ENCODE results near the gene CD59.

CD59 gene

GRCh38 chr11:33672273-33672672 lies 64.0 kb downstream of the CD59 start:
- no peak for TF ChIP-seq CTCF (IDR thresholded peaks at IDR 0.05; ENCODE audit: insufficient read depth, low read length, poor library complexity, severe bottlenecking)
- Histone ChIP-seq H3K36me3 (ENCODE audit: control insufficient read depth, insufficient read depth, low read length) (no peaks in the 10 kb centered on the region), H3K4me3 (replicated peaks; ENCODE audit: low read depth, low read length) (no peak overlapping the region), H3K27me3 (replicated peaks; ENCODE audit: control insufficient read depth, insufficient read depth, low read length) (no peaks in the 10 kb centered on the region)
- DNase-seq (ENCODE audit: extremely low read depth, insufficient read length) = no peak

GRCh38 chr11:33670250-33671011 lies 65.8 kb downstream of the CD59 start:
- no peak for DNase-seq (ENCODE audit: extremely low read depth, insufficient read length)

DNA sequence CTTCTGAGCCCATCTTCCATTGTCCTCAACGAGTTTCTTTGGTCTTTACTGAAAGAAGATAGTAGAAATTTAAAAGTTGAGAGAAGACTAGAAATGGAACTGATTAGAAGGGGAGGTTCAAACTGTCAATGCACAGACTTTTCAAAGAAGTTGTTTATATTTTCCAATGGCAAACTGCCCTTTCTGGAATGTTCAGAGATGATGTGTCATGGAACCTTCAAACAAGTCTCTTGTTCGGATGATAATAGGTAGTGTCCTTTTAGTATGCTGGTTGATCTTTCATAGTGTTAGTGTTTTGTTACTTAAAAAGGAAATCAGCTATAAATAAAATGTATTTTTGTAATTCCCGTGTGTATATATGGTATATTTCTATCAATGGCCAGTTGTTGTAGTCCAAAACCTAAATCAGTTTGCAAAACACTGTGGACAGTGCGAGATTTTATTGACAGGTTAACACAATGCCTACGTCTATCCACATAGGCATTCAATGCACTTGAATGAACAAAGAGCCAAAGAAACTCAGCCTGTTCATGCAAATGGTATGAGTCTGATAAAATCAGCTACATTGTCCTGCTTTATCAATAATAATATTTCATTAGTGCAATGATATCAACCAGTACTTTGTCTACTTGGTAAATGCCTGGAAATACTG lies 66.5 kb downstream of the CD59 start:
- Histone ChIP-seq H3K27me3 (replicated peaks; ENCODE audit: control insufficient read depth, insufficient read depth, low read length) (no peaks in the 10 kb centered on the region), H3K36me3 (ENCODE audit: control insufficient read depth, insufficient read depth, low read length) (peaks cover 7% of the 10 kb centered on the region), H3K4me3 (replicated peaks; ENCODE audit: low read depth, low read length) (no peak overlapping the region)
- no peak for TF ChIP-seq CTCF (IDR thresholded peaks at IDR 0.05; ENCODE audit: insufficient read depth, low read length, poor library complexity, severe bottlenecking)
- no peak for DNase-seq (ENCODE audit: extremely low read depth, insufficient read length)

More at GRCh38 chr11:33670250-33671011, 65.8 kb downstream of the CD59 start:
- TF ChIP-seq CTCF (IDR thresholded peaks at IDR 0.05; ENCODE audit: insufficient read depth, low read length, poor library complexity, severe bottlenecking) = no peak
- no peak overlapping the region for H3K4me3 ChIP-seq (replicated peaks; ENCODE audit: low read depth, low read length)
- peaks cover 4% of the 10 kb centered on the region for H3K36me3 ChIP-seq (ENCODE audit: control insufficient read depth, insufficient read depth, low read length)
- H3K27me3 ChIP-seq (replicated peaks; ENCODE audit: control insufficient read depth, insufficient read depth, low read length) = no peaks in the 10 kb centered on the region

GRCh38 chr11:33668951-33669596 lies 67.1 kb downstream of the CD59 start:
- TF ChIP-seq CTCF (IDR thresholded peaks at IDR 0.05; ENCODE audit: insufficient read depth, low read length, poor library complexity, severe bottlenecking) = no peak

GRCh38 chr11:33668468-33668825 lies 67.8 kb downstream of the CD59 start:
- Histone ChIP-seq H3K27me3 (replicated peaks; ENCODE audit: control insufficient read depth, insufficient read depth, low read length) (no peaks in the 10 kb centered on the region), H3K4me3 (replicated peaks; ENCODE audit: low read depth, low read length) (no peak overlapping the region), H3K36me3 (ENCODE audit: control insufficient read depth, insufficient read depth, low read length) (peaks cover 10% of the 10 kb centered on the region)
- no peak for DNase-seq (ENCODE audit: extremely low read depth, insufficient read length)
- TF ChIP-seq CTCF (IDR thresholded peaks at IDR 0.05; ENCODE audit: insufficient read depth, low read length, poor library complexity, severe bottlenecking) = no peak

More at GRCh38 chr11:33668951-33669596, 67.1 kb downstream of the CD59 start:
- no peak for DNase-seq (ENCODE audit: extremely low read depth, insufficient read length)
- Histone ChIP-seq H3K4me3 (replicated peaks; ENCODE audit: low read depth, low read length) (no peak overlapping the region), H3K36me3 (ENCODE audit: control insufficient read depth, insufficient read depth, low read length) (peaks cover 7% of the 10 kb centered on the region), H3K27me3 (replicated peaks; ENCODE audit: control insufficient read depth, insufficient read depth, low read length) (no peaks in the 10 kb centered on the region)

All from GM06990 (cell line).